COR-L47 (cell line): ENCODE data around the gene SPECC1L.
"Not testable (repeated sequence)": the region's sequence is repeated elsewhere in the genome, so short reads cannot be mapped to it uniquely, and the experiment has no call there.

ENCODE experiments used
- DNase-seq: peaks from one replicate; lab custom pipeline; 2025; lab: John Stamatoyannopoulos, UW

The SPECC1L gene

DNA sequence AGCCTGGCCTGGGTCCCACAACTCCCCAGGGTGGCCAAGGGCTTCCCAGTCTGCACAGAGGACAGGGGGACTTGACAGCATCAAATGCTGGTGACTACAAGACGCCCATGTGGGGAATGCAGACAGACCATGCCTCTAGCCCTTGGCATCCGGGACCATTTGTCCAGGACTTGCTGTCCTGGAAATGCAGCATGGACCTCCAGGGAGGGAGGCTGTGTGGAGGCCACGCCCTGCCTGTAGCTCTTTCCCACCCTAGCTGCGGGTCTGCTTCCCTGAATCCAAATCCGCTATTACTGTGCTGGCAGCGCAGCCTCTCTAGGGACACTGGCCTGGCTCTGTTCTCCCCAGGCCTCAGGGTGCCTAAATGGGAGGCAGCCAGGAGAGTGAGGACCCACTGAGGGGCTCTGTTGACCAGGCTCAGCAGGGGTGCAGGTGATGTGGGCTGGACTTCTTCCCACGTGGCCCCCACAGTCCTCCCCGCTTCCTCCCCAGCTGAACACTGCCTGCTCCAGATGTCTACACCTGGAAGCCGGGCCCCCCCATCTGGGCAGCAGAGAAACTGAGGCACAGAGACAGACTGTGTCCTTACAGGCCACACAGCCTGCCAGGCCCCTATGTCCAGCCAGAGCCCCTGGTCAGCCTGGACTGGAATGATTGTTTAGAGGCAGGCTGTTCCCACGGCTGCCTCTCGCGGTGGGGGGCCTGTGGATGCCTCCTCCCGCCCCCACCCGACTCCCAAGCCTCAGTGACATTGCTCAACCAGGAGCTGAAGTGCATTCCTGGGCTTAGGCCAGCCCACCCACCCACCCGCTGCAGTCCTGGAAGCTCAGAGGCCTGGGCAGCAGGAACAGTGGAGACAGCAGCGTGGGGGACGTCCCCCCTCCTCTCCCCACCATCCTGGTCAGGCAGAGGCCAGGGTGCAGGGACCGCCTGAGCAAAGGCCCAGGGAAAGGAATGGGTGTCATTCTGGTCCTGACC, 24.8 kb upstream of the SPECC1L start:
- DNase-seq, result not testable (repeated sequence)

DNA sequence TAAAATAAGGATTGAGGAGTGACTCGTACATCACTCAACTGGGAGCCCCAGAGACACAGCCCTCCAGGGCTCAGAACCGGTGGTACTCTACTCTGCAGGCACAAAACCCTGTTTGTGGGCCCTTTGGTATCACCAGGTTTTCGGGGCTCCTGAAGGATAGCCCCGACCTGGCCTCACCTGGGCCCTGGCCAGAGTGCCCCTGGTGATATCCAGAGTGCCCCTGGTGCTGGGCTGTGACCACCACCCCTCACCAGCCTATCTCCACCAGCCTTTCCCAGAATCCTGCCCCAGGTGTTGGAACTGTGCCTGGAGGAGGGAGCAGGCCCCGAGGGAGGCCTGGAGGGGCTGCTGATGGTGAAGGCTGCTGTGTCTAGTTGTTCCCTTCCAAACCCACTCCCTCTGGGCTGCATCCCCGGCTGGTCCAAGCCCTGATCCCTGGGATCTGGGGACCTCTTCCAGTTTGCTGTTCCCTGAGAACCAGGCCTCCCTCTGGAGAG, 23.6 kb upstream of the SPECC1L start:
- no peak for DNase-seq

DNA sequence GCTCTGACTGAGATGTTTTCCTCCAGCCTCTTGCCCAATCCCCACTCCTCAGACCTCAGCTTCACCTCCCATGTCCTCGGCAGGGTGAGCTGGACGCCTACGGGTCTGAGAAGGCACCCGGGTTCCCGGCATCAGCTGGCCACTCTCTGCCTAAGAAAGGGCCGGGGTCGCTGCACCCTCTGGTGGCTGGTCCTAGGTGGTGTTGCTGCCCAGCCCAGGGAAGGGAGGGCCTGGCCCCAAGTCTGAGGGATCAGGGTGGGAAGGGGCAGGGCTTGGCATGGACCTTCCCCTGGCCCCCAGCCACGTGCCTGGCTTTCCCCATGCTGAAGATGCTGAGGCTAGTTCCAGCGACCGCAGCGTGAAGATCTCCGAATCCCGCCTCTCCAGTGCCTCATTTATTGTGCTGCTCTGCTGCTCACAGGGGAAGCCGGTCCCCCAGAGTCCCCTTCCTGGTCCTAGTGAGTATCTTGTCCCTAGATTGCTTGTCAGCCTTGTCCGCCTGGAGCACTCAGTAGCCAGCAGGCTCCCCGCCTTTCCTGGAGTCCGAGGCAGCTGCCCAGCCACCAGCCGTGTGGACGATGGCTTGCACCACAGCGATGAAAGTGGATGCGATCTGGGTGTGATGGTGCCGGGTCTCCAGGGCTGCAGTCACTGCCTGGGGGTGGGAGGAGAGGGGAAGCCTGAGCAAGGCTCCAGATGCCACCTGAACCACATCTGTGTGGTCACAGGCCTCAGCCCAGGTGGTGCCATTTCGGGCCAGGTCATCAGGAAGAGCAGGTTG, 22.9 kb upstream of the SPECC1L start:
- DNase-seq, result peak; percentile 43

DNA sequence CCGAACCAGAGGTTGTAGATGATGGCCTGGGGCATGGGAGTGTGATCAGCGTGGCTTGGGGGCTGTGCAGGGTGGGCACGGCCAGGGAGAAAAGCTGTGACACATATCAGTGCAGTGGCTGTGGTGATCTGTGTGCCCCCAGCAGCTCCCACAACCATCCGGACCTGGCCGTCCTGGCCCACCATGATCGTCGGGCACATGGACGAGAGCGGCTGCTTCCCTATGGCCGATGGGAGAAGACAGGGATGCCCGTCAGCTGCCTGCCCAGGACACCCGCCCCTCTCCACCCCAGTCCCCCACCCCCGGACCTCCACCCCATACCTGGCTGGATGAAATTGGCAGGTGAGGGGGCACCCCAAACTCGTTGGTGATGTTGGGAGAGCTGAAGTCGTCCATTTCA, 22.0 kb upstream of the SPECC1L start:
- not testable (repeated sequence) for DNase-seq

DNA sequence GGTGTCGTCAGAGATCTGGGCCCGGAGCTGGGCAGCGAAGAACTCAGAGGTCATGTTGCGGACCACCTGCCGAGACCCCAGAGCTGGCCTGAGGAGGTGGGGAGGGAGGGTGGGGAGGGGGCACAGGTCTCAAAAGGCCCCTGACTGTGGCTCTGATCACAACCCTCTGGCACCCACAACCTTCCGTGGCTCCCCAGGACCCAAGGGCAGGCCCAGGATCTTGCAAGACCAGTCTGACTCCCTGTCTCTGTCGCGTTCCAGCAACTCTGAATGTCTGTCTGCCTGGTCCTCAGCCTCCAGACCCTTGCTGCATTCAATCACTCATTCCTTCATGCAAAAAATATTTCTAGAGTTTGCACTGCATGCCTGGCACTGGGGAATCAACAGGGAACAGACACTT, 21.2 kb upstream of the SPECC1L start:
- not testable (repeated sequence) for DNase-seq

DNA sequence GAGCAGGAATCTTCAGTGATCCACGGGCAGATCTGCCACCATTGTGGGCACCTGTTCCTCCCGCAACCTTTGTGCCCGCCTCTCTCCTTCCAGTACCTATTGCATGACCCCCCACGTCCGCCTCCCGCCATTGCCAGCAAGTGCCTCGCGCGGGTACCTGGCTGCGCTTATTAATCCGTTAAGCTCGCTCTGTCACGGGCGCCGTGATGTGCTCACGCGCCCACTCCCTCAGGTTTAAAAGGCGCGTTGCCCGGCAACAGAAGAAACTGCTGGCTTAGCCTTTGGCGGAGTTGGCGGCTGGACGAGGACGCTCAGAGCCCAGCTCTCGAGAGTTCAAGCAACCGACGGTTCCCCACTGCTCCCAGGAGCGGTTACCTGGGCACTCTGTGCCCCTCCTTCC, 19.3 kb upstream of the SPECC1L start:
- DNase-seq, result not testable (repeated sequence)

DNA sequence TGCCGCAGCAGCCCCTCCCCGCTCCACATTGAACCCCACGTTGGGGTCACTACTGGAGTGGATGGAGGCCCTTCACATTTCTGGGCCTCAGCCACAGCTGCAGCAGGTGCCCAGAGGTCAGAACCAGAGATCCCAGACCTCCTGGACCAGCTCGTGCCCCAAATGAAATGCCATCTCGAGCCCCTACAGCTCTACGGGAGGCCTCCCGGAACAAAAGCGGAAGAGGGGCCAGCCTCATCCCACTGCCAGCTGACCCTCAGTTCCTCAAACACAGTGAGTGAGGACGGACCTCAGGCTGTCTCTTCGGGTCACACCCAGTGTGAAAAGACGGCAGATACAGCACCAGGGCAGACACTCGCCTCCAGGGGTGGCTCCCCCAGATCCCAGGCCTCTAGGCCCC, 17.5 kb upstream of the SPECC1L start:
- not testable (repeated sequence) for DNase-seq

DNA sequence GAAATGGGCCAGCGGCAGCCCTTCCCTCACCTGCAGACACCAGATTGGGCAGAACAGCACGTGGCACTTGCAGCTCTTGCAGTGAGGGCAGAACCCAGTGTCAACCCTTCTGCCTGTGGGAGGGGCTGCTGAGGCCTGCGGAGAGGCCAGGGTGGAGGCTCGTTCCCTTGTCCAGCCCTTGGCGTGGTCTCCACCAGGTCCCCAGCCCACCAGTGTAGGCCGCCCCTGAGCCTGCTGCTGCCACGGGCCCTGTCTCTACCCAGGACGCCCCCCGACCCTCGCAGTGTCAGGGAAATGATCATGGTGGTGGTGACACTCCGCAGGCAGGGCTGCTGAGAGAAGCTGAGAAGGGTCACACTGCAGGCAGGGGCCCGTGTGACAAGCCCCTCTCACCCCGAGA, 14.5 kb upstream of the SPECC1L start:
- not testable (repeated sequence) for DNase-seq

DNA sequence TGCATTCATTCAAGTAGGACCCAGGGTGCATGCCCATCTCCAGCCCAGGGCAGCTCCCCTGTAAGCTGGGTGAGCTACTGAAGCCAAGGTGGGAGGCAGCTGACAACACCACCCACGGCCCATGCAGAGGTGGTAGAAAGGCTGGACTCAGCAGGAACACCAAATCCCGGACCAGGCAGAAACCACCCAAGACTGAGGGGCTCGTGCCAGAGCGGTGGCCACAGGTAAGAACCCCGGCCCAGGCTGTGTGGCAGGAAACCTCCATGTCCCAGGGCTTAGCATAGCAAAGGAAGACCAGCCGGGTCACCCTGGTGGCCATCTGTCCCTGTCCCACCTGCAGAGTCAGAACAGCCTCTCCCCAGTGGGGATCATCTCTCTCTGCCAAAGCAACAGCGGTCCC, 13.9 kb upstream of the SPECC1L start:
- DNase-seq, result not testable (repeated sequence)

DNA sequence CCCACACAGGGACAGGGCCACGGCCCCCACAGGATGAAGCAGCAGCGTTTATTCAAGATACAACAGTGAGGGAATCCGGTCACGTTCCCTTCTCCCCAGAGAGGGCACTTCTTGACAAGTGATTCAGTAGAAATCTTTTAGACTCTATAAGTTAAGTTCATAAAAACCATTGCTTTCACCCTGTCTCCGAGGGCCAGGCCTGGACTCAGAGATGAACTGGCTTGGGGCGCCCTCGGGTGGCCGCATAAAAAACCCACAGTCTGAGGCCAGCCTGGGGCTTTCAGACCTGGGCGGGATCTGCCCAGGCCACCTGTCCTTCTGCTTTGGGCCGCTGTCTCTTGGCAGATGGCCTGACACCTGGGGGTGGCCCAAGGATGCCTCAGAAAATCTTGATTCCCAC, 11.2 kb upstream of the SPECC1L start:
- DNase-seq, result peak; percentile 40

DNA sequence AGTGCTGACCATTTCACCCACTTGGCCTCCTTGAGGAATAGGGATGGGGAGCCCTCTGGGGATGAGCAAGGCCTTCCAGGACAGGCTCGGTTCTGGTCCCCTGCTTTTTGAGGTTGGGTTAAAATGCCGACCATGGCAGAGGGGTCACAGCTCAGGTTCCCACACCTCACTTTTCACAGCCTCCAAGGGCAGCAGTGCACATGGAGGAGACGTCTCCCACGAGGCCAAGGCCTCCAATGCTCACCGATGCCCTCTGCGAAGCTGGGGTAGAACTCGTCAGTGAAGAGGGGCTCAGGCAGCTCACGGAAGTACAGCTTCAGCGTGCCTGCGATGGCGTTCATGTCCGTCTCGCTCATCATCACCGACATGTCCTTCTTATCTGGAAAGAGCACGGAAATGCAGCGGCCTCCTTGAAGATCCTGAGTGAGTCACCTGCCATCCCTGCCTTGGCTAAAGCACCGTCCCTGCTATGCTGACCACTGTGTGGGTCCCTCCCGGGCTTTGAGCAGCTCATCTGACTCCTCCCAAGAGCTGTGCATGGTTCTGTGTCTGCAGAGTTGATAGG, 8.4 kb upstream of the SPECC1L start:
- not testable (repeated sequence) for DNase-seq

DNA sequence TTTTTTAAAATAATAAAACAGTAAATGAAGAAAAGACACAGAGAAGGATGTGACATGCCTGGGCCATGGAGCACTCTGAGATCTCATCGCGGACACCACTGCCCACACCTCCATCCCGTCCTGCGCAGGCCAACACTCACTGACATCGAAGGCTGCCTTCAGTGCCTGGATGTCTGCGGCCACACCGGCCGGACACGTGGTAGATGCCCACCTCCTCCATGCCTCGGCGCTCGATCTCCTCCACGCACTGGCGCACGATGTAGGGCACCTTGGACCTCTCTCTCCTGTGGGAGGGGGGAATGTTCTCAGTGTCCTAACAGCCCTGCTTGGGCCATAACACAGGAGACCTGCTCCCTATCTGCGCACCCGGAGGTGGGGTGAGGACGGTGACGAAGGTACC, 7.2 kb upstream of the SPECC1L start:
- DNase-seq, result not testable (repeated sequence)

DNA sequence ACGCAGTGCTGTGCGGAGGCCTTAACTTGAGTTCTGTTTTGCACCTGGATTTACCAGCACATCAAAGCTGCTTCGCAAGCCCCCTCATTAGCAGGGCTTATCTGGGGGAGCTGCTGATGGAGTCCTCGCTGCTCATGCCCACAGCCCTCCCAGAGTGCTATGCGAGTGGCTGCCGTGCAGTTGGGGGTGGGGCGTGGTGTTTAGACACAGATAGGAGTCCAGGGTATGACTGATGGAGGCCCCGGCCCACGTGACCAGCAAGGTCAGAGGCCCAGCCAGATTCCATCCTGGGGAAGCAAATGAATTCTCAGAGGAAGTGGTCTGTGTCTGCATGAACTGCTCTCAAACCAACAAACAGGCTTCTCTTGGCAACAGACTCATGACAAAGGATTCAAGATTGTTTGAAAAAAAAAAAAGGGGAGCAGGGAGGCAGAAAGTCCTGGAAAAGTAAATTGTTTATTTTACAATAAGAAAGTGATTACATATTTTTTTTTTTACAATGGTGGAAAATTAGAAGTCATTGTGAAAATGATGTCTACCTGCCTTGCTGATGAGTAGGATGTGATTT, 6.2 kb upstream of the SPECC1L start:
- DNase-seq, result not testable (repeated sequence)

DNA sequence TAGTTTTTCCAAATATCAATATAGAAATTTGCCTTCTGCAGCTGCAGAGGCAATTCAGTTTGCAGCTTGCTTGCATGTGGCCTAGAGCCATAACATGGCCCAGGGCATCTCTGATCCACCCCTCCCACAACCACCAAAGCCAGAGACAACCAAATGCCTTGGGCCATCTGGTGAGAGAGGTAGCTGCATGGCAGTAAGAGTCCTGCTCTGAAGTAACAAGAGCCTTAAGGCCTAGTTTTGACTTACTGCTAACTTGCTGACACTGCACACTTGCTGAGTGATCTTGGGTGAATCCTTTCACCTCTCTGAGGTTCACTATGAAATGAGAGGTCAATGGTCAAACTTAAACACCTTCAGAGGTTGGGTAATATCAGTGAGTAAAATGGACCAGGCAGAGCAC, 4.9 kb upstream of the SPECC1L start:
- DNase-seq, result no peak

DNA sequence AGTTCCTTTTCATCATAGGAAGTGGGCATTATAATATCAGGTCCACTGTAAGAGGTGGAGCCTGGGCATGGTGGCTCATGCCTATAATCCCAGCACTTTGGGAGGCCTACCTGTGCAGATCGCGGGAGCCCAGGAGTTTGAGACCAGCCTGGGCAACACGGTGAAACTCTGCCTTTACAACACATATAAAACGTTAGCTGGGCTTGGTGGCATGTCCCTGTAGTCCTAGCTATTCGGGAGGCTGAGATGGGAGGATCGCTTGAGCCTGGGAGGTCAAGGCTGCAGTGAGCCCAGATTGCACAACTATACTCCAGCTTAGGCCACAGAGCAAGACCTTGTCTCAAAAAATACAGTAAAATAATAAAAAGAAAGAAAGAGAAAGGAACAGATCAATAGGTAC, 4.1 kb upstream of the SPECC1L start:
- DNase-seq, result not testable (repeated sequence)

DNA sequence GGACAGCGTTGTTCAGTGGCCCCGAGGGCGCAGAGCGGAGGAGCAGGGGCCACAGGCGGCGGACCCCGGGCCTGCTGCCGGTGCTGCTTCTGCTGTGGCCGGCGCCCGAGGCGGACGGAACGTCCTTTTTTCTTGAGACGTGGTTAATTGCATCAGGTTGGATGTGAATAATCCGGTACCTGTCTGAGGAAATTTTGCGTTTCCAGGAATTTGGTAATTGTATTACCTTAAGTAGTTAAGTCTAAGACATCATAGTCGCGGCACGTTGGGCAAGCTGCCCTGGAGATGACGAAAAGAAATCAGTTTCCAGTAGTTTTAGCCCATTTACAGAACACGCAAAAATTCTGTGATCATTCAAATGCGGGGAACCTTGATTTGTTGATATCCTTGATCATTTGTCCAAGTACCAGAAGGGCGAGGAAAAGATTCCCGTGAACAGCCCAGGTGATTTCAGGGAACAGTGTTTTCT, 789 bp downstream of the SPECC1L start:
- no peak for DNase-seq

DNA sequence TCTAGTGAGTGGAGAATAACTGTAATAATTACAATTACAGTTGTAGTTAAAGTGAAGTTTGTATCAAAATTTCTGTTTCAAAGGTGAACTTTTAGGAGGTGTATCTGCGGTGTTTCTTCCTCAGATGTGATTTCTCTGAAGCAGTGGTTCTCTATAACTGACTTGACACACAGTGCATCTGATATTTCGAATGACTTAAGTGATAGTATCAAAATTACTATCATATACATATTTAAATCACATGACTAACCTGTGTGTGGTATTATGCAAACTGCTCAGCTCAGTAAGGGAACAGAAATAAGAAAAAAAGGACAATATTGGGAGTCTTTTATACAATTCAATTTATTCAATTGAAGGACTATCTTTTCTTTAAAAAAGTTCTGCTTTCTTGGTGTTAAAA, 2.4 kb downstream of the SPECC1L start:
- DNase-seq, result not testable (repeated sequence)

DNA sequence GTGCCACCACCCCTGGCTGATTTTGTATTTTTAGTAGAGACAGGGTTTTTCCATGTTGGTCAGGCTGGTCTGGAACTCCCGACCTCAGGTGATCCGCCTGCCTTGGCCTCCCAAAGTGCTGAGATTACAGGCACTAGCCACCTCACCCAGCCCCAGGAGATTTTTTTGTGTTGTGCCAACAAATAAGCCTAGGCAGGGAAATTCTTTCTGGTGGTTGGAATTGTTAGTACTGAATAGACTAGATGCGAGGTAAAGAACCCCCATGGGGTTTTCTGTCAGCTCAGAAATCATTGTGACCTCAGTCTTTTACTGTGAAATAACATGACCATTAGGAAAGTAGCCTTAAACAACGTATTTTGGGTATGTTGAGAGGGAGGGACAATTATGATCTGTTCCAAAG, 3.3 kb downstream of the SPECC1L start:
- DNase-seq, result not testable (repeated sequence)

DNA sequence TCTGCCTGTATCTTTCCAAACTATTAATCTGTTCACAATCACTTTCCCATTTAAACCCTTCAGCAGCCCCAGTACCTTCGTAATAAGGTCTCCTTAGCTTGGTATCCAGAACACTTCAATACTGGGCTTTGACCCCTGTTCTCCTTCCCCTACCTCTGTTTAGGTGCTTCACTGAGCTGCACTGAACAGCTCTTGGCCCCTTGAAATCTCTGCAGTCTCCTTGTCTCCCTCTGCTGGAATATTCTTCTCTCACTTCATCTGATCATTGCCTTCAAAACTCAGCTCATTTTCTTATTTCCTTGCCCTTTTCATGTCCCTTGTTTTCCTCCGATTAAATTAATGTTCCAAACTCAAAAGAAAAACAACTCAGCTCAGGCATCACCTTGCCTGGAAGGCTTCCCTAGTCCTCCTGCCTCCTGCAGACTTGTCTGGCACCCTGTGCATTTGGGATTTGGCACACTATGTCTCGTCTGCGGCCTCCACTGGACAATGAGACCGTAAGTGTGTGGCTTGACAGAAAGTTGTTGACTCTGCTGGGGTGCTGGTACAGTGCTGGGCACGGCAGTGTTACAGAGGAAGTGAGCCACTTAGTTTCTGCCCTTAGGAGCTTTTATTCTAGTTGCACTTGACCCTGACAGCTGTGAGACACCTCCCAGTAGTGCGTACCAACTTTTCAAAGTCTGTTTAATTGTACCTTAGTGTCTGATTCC, 4.2 kb downstream of the SPECC1L start:
- not testable (repeated sequence) for DNase-seq

DNA sequence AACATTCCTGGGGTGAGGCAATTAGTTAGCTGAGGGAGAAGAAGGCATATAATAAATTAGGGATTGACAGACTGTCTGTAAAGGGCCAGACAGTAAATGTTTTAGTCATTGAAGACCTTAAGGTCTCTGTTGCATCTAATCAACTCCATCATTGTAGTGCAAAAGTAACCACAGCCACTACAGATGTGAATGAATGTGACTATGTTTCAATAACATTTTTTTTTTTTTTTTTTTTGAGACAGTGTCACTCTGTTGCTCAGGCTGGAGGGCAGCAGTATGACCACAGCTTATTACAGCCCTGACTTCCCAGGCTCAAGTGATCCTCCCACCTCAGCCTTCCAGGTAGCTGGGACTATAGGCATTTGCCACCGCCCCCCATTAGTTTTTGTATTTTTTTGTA, 9.7 kb downstream of the SPECC1L start:
- DNase-seq, result not testable (repeated sequence)

DNA sequence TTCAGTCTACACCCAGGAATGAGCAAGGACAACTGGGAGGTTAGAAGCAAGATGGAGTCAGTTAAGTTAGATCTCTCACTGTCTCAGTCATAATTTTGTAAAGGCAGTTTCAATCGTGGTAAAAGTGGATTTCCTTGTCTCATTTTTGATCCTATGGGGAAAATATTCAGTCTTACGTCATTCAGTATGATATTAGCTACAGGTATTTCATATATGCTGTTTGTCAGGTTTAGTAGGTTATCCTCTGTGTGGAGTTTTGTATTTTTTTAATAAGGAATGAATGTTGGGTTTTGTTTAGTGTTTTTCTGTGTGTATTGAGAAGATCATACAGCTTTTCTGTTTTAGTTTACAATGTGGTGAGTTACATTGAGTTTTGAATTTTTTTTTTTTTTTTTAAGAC, 11.8 kb downstream of the SPECC1L start:
- no peak for DNase-seq
